NCI-H82 treated with DMSO at 0.1 percent for 48 hours (cell line): ENCODE data around the gene CHAF1A.

Experiments
- DNase-seq: peaks from one replicate; lab custom pipeline; 2025; ENCODE audit not compliant: unreplicated experiment; lab: John Stamatoyannopoulos, UW

CHAF1A gene

DNA sequence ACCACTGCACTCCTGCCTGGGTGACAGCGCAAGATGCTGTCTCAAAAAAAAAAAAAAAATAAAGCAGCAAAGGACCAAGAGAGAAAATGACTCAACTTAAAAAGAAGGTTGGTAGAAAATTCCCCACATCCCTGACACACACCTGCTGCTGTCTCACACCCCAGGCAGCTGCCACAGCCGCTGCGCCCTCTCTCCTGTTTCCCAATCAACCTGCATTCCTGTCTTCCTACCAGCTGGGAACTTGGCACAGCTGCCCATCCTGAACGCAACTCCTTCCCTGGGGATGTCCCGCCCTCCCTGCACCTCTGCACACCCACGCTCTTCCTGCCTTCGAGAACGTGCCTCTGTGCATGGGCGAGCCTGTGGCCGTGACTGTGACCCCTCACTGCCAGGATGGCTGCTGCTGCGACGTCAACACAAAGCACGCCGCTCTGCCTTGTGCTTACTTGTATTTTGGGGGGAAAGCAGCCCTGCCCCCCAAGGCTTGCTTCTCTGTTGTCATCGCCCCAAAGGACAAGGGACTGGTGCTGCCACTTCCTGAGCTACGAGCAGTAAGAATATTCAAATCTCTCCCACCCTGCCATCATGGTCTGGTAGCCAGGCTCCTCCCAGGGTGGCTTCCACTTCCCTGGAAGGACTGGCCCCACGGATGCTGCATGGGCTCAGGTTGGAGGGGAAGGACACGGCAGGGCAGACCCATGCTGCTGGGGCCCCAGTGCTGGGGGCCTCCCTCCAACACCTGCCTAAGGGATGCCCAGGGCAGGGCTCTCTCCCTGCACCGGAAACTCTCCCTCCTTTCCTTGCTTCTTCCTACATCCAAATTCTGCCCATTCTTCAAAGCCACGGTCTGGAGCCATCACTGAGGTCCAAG, 22.8 kb upstream of the CHAF1A start:
- no peak for DNase-seq

DNA sequence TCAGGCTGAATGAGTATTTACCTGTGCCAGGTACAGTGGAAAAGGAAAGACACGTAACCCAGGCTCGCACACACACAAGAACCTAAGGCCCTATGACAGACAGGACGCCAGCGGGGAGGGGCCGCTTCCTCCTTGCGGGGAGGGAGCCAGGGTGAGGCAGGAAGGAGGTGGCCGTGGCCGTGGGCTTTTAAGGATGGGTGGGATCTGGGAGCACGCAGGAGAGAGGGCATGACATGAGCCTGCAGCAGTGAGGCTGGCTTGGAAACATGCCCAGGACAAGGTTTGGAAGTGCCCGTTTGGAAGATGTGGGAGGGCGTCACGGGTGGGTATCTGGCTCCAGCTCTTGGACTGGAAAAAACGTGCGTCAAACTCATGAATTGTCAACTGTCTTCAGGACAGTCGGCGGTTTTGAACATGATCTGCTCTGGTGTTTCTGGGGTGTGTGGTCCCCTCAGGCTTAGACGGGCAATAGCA, 22.1 kb upstream of the CHAF1A start:
- DNase-seq: no peak

DNA sequence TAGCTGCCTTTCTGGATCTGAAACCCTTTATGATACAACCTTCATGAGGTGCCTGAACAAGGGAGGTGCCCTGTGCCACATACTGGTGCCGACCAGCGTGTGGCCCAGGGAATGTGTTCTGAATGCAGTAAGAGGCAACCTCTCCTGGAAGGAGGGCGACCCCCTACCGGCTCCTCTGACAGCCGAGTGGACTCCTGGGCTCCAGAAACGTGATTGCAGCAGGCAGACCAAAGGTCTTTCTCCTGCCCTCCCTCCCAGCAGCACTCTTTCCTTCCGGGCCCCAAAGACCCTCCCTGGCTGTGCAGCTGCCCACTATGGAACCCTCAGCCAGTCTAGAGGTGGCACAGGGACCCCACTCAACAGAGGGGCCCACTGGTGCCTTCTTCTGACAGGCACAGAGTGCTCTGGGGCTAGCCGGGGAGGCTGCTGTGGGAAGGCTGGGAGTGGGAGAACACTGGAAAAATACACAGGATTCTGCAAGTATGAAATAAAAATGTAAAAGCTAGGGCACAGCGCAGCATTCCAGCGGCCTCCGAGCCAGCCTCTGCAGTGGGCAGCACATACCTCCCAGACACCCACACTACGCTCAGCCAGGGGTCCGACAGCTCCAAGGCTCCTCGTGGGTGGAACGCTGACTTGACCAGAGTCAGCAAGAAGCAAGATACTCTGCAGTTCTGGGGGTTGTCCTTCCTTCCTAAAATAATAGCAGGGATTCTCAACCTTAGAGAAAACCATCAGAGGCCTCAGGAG, 17.0 kb upstream of the CHAF1A start:
- no peak for DNase-seq

GRCh38 chr19:4386041-4386782, 16.2 kb upstream of the CHAF1A start:
- no peak for DNase-seq

GRCh38 chr19:4388337-4389063, 13.9 kb upstream of the CHAF1A start:
- DNase-seq: no peak

DNA sequence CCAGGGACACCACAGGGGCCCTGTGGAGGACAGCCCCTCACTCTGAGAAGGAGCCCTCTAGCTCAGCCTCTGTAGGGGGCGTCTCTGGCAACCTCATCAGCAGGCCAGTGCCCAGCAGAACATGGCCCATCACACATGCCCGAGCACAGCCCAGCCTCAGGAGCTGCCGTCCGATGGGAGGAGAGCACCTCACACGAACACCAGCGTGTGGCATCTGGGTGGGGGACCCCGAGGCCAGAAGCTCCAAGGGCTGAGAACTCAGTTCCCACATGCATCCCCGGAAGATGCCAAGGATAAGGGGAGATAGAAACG, 13.4 kb upstream of the CHAF1A start:
- no peak for DNase-seq

DNA sequence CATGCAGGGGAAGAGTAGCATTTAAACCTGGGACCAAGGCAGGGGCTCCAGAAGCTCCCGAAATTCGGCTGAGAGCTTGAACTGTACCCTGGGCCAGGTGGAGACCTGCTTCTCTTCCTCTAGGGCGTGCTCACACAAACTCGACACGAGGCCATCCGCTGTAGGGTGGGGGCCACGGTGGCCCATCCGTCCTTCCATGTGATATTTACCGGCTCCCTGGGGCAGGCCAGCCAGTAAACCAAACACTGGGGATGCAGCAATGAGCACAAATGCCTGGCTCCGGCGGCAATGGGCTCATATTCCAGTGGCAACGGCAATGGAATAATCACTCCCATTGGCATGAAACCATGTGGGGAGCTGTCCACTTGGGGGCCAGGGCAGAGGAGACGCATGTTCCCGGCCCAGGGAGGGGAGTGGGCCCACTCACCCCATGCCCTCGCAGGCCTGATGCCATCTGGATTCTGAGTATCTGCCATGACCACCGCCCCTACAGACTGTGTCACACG, 12.9 kb upstream of the CHAF1A start:
- DNase-seq: no peak

- DNase-seq: no peak
Observed at GRCh38 chr19:4390017-4390566, 12.3 kb upstream of the CHAF1A start.

- no peak for DNase-seq
Observed at GRCh38 chr19:4390567-4391305, 11.7 kb upstream of the CHAF1A start.

DNA sequence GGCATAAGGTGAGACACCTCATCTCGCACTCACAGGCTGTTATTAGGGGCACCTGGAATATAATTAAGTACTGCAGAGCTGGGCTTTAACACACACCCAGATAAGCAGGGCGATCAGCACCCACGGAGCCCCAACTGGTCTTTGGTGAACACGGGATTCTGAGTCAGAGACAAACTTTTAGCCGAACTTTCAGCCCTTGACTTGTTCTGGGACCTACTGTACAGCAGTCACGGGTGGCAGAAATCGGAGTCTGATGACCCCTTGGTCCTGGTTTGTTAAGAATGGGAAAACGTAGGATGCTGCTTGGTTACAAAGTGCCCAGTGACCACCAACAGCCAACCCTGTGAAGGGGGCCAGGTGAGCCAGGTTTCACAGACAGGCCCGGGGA, 11.1 kb upstream of the CHAF1A start:
- no peak for DNase-seq

DNA sequence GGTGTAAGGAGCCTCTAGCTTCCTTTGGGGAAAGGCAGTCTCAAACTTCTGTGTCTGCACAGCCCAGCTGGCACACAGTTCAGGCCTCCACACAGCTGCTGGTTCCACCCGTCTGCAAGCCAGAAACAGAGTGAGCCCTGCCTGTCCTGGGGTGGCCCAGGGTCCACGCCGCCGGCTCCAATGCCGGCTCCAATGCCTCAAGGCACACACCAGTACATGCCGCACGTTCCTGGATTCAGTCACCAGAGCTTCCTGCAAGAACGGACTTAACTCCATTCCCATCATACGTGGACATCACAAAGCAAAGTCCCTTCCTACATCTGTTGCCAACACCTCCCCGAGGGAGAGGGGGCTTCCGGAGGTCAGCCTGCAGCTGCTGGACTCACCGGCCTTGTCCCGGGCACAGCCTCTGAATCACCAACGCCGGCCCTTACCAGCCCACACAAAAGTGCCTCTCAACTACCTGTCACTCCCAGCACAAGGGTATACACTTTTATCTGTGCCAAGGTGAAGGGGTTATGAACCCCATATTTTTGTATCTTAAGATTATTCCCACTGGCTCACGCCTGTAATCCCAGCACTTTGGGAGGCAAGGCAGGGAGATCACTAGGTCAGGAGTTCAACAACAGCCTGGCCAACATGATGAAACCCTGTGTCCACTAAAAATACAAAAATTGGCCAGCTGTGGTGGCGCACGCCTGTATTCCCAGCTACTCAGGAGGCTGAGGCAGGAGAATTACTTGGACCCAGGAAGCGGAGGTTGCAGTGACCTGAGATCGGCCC, 10.5 kb upstream of the CHAF1A start:
- no peak for DNase-seq

DNA sequence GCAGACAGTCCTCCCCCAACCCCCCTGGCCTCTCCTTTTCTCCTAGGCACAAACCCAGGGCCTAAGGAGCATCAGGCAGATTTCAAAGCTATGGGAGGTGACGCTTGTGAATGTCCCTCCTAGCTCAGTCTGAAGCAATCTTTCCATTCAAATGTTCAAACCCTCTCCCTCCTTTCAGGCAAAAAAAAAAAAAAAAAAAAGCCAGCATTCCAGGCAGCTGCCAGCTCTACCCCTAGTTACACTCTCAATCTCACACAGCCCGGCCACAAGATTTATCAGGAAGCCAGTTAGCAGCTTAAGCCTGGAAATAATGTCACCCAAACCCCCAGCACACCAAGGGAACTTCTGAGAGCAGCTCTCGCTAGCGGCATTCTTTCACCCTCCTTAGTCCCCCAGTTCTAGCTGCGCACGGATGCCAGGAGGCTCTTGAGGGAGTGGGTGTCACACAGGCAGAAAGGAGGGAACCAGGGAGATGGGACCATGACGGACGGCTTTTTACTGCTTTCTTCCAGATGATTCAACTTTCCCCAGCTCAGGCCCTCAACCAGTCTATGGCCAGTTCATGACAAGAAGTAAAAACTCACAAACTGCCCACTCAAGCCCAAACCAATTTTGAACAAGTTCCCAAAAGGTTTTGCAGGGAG, 8.4 kb upstream of the CHAF1A start:
- no peak for DNase-seq

- DNase-seq: no peak
Observed at GRCh38 chr19:4396949-4397783, 5.3 kb upstream of the CHAF1A start.

DNA sequence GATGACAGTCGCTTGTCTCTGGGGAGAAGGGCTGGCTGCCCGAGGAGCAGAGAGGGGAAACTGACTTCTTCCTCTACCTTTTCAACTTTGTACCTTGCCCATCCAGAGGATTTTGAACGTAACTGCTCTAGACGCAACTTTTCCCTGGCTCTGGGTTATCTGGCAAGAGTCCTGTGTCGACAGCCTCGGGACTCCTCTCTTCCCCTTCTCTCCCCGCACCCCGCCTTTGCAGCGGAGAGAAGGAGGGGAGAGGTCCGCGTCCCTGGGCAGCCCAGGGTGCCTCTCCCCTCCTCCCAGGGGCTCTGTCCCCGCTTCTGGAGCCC, 2.7 kb upstream of the CHAF1A start:
- no peak for DNase-seq

DNA sequence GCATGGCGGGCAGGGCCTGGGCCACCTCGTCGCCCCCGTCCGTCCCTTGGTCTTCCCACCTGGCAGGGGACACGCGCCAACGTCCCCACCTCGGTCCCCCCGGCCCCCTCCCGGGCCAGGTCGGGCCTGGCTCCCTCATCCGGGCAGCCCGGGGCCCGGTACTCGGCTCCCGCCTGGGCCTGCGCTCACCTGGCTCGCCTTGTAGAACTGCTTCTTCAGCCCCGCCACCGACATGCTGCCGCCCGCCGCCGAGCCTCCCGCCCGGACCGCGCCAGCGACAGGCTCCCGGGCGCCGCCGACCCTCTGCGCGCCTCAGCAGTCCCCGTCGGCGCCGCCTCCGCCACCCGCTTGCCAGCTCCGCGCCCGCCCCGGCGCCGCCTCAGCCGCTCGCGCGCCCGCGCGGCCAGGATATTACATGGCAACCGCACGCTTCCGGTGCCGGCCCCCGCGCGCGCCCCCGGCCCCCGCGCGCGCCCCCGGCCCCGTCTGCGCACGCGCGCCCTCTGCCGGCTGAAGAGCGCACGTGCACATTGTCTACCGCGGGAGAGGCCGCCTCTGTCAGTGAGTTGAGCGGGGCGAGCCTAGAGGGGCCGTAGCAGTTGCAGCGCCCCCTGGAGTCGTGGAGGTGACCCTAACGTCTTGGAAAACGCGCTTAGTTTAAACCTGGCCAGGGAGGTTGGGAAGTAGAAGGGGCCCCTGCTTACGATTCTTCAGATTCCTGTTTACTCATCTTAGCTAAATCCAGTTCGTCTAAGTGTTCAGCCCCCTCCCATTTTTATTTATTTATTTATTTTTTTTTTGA, 2.1 kb upstream of the CHAF1A start, which contains the start of gene SH3GL1:
Gene SH3GL1 (minus strand): TSS at position 413 of the 802 bp plus-strand sequence. CDS start 179 bp downstream, at position 234.
- peak; percentile 68 for DNase-seq

DNA sequence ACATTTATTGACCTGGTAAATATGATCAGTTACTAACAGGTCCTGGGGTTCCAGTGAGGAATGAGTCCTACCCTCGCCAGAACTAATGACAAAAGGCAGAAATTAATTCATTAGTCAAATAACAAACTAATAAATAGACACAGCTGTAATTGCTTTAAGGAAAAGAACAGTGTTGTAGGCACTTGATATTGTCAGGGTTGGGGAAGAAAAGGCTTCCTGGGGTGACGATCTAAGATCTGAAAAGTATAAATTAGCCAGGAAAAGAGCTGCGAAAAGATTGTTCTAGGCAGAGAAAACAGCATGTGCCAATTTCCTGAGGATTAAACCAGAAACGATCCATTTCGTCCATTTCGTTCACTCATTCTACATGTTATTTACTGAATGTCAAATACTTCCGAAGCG, 670 bp upstream of the CHAF1A start:
- DNase-seq: no peak
